Ectodermal cell (in vitro differentiated cells): ENCODE measurements around the gene AHCYL2.
"Not testable (repeated sequence)": the region's sequence is repeated elsewhere in the genome, so short reads cannot be mapped to it uniquely, and the experiment has no call there.

Source experiments
- H3K27ac ChIP-seq: 2 replicates; pipeline ENCODE4 v1.7.0; 2013; ENCODE audit warnings: mild to moderate bottlenecking, low read depth, low read length; ENCODE audit not compliant: insufficient read depth, poor library complexity, severe bottlenecking
- H3K27me3 ChIP-seq: 2 replicates; pipeline ENCODE4 v1.7.0; 2013; ENCODE audit warnings: mild to moderate bottlenecking, low read length; ENCODE audit not compliant: insufficient read depth, control insufficient read depth, poor library complexity, severe bottlenecking
- H3K36me3 ChIP-seq: one replicate; pipeline ENCODE4 v1.7.0; 2013; ENCODE audit warnings: low read length; ENCODE audit not compliant: control insufficient read depth, insufficient read depth
- H3K4me1 ChIP-seq: one replicate; pipeline ENCODE4 v1.7.0; 2013; ENCODE audit warnings: low read length; ENCODE audit not compliant: control insufficient read depth, insufficient read depth
- H3K4me3 ChIP-seq: 2 replicates; pipeline ENCODE4 v1.7.0; 2013; ENCODE audit warnings: low read depth, low read length, control low read depth; ENCODE audit not compliant: insufficient read depth
- H3K9me3 ChIP-seq: 2 replicates; pipeline ENCODE4 v1.7.0; 2013; ENCODE audit warnings: mild to moderate bottlenecking, low read length, moderate library complexity; ENCODE audit not compliant: control insufficient read depth
- WGBS, 2 experiments: methylation state at CpG; one replicate each; pipeline ENCODE4 v1.1.7; 2013; ENCODE audit warnings: missing lambda C conversion rate in 2 of 2; 5-methylcytosine and 5-hydroxymethylcytosine counted together

AHCYL2 gene

DNA sequence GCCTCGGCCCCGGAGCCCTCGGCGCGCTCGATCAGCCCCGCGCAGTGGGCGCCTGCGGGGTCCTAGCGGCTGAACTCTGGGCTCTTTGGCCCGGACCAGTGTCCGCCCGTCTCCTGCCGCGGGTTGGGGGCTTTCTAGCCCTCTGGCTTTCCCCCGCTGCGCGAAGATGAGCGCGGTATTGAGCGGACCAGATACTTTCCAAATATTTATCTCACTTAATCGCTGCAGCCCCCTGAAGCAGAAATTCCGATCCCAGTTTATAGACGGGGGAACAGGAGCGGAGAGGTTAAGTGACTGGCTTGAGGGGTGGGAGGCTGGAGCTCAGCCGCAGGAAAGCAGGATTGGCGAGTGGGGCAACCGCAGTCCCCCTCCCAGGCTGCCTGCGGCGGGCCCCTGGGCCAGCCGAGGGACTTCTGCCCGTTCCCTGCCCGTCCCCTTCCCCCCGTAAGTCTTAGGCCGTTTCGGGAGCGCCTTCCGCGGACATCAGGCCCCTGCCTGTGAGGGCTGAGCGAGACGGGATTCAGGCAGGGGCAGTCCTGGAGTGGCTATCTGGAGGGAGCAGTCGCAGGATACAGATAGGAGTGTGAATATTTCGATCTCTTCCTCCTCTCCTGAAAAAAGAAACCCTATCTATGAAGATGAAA, 210.0 kb downstream of the AHCYL2 start:
- Histone ChIP-seq H3K4me1 (peaks cover 12% of the 10 kb centered on the region), H3K36me3 (no peaks in the 10 kb centered on the region), H3K27ac (peak overlapping the region; percentile 47), H3K27me3 (peaks cover 22% of the 10 kb centered on the region), H3K9me3 (no peaks in the 10 kb centered on the region), H3K4me3 (peak overlapping the region; percentile 84)
- WGBS, 2 experiments: 0 to 1% methylated on average over 42 to 44 of the region's 44 CpGs

DNA sequence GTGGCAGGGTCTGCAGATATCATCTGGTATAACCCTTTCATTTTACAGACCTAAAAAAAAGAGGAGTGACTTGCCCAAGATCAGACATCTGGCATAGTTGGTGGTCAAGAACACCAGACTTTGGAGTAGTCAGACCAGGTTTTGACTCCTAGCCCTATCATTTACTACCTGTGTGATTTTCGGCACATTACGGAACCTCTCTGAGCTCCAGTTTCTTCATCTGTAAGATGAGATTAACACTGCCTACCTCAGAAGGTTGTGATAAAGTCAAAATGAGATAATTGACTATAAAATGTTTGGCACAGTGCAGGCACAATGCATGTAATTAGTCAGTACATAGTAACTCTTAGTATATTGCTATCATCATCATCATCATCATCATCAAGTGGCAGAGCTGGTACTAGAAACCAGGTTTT, 210.6 kb downstream of the AHCYL2 start:
- H3K4me3 ChIP-seq: peak overlapping the region; percentile 84
- H3K27me3 ChIP-seq: peaks cover 22% of the 10 kb centered on the region
- no peaks in the 10 kb centered on the region for H3K36me3 ChIP-seq
- WGBS, 2 experiments: 88 to 90% methylated on average over 2 of the region's 2 CpGs
- H3K27ac ChIP-seq: no peak overlapping the region
- no peaks in the 10 kb centered on the region for H3K9me3 ChIP-seq
- H3K4me1 ChIP-seq: peaks cover 12% of the 10 kb centered on the region

DNA sequence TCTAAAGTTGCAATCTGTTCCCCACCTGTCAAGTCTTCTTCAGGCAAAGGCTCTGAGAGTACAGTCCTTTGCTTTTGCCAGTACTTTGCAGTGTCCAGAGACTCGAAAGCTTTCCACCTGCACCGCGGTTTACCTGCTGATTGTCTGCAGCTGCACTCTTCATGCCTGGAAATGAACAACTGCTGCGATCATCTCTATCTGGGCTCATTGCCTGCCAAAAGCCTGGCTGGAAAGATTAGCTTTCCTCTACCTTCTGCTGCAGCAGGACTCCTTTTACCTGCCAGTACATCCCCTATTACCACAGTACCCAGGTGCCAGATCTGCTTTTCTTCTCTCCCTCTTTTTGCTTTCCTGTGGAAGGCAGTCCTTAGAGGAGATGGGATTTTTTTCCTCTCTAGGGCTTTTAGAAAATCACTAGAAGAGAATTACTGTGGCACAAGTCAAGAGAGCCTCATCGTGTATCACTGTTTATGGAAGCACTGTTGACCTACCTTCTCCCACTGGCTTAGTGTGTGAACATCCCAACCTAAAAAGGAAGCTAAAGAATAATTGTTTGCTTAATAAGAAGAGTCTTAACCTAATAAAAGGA, 211.6 kb downstream of the AHCYL2 start:
- Histone ChIP-seq H3K4me1 (peaks cover 12% of the 10 kb centered on the region), H3K36me3 (no peaks in the 10 kb centered on the region), H3K27me3 (peaks cover 22% of the 10 kb centered on the region), H3K4me3 (no peak overlapping the region), H3K9me3 (no peaks in the 10 kb centered on the region), H3K27ac (no peak overlapping the region)
- WGBS, 2 experiments: 88 to 94% methylated on average over 5 of the region's 5 CpGs

DNA sequence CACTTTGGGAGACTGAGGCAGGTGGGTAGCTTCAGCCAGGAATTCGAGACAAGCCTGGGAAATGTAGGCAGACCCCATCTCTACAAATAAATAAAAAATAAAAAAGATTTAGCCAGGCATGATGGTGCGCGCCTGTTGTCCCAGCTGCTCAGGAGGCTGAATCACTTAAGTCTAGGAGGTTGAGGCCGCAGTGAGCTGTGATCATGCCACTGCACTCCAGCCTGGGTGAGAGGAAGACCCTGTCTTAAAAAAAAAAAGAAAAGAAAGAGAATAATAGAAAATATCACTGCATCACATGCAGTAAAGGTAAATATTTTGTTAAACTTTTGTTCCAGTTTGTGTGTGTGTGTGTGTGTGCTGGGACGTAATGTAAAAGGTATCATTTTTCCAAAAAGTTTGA, 212.4 kb downstream of the AHCYL2 start:
- Histone ChIP-seq H3K36me3 (no peaks in the 10 kb centered on the region), H3K4me1 (peaks cover 12% of the 10 kb centered on the region), H3K4me3 (no peak overlapping the region), H3K9me3 (no peaks in the 10 kb centered on the region), H3K27me3 (peaks cover 22% of the 10 kb centered on the region), H3K27ac (no peak overlapping the region)
- WGBS, 2 experiments: 93 to 96% methylated on average over 4 to 5 of the region's 5 CpGs

DNA sequence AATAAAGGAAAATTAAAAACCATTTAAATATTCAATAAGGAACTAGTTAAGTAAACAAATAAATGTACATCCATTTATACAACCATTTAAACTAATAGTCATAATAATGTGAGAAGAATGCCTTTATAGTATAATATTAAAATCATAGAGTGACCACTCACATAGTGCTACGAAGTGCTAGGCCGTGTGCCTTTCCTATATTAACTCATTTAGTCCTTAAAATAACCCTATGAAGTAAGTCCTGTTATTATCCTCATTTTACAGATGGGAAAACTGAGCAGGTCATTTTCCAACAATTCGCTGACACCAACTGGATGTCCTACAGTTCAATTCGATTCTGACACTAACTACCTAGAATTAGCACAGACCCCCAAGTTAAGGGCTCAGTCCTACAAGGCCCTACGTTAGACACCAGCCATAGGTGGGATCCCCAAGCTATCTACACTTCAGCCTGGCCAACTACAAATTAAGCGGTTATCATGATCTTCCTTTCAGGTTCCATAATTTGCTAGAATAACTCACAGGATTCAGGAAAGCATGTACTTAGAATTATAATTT, 213.5 kb downstream of the AHCYL2 start:
- no peak overlapping the region for H3K4me3 ChIP-seq
- no peaks in the 10 kb centered on the region for H3K9me3 ChIP-seq
- WGBS, 2 experiments: 94 to 96% methylated on average over 6 of the region's 6 CpGs
- H3K4me1 ChIP-seq: peaks cover 12% of the 10 kb centered on the region
- H3K27ac ChIP-seq: no peak overlapping the region
- H3K27me3 ChIP-seq: peaks cover 14% of the 10 kb centered on the region
- no peaks in the 10 kb centered on the region for H3K36me3 ChIP-seq

- WGBS, 2 experiments: 91 to 96% methylated on average over 4 of the region's 5 CpGs
- Histone ChIP-seq H3K4me3 (no peak overlapping the region), H3K27me3 (peaks cover 10% of the 10 kb centered on the region), H3K4me1 (peaks cover 12% of the 10 kb centered on the region), H3K27ac (no peak overlapping the region), H3K9me3 (no peaks in the 10 kb centered on the region), H3K36me3 (no peaks in the 10 kb centered on the region)
These were observed 214.2 kb downstream of the AHCYL2 start for GRCh38 chr7:129438839-129439651.

DNA sequence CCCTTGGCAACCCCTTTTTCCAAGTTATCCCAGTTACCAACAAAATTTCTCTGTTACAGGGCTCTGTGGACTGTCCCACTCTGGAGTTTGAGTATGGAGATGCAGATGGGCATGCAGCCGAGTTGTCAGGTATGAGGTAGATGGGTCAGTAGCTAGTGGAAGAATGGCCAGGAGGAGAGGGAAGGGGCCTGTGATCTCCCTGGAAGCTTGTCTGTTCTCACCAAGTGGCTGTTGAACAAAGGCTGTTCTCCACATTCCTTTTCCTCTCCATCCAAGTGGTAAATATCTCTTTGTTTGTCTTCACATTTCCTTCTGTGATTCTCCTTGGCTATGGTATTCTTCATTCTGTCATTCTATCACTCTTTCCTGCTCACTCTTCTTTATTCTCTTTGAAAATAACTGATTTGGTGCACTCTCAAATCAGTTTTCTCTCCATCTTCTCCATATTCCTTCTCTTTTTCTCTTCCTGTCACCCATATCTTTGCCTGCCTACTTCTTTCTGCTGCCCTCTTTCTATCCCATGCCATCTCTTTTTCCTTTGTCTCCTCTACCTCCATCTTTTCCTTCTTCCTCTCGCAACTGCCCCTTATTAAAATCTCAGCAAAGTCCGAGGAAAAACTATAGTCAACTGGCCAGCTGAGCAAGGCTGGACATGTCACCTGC, 215.3 kb downstream of the AHCYL2 start:
- 88 to 91% methylated on average over 3 of the region's 3 CpGs for WGBS, 2 experiments
- H3K4me3 ChIP-seq: no peak overlapping the region
- peaks cover 9% of the 10 kb centered on the region for H3K27me3 ChIP-seq
- no peaks in the 10 kb centered on the region for H3K9me3 ChIP-seq
- H3K4me1 ChIP-seq: peaks cover 10% of the 10 kb centered on the region
- no peaks in the 10 kb centered on the region for H3K36me3 ChIP-seq
- H3K27ac ChIP-seq: no peak overlapping the region

- Histone ChIP-seq H3K9me3 (no peaks in the 10 kb centered on the region), H3K4me3 (no peak overlapping the region), H3K36me3 (no peaks in the 10 kb centered on the region), H3K4me1 (no peaks in the 10 kb centered on the region), H3K27me3 (no peaks in the 10 kb centered on the region), H3K27ac (no peak overlapping the region)
- 88 to 91% methylated on average over 2 of the region's 2 CpGs for whole genome bisulfite sequencing, 2 experiments
These were observed 218.8 kb downstream of the AHCYL2 start for GRCh38 chr7:129443612-129444011.

DNA sequence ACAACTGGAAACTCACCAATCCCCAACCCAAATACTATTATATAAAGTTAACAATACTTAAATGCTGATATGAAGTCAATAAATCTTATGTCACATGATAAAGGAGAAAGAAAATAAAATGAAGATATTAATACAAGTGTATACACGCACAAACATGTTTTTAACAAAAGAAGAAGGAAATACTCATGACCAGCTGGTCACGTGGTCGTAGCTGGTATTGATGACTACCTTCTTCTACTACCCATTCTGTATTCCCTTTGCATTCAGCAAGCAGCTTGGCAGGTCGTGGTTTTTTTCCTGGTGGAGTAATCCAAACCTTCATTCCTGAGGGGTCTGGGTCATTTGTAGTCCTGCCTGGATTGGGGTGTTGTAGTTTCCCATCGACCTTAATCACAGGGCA, 219.9 kb downstream of the AHCYL2 start:
- not testable (repeated sequence) for H3K9me3 ChIP-seq, H3K4me1 ChIP-seq, H3K36me3 ChIP-seq, H3K4me3 ChIP-seq, H3K27me3 ChIP-seq, H3K27ac ChIP-seq
- 92 to 96% methylated on average over 5 of the region's 5 CpGs for WGBS, 2 experiments

- H3K4me3 ChIP-seq, H3K36me3 ChIP-seq, H3K27me3 ChIP-seq, H3K4me1 ChIP-seq, H3K9me3 ChIP-seq, H3K27ac ChIP-seq: not testable (repeated sequence)
- 45 to 46% methylated on average over 2 of the region's 2 CpGs for WGBS, 2 experiments
These were observed 222.1 kb downstream of the AHCYL2 start for GRCh38 chr7:129446925-129447324.
